Stimulated activated memory B cell treated with anti-CD40 and anti-IgM and Interleukin-4, amounts not matched to agents 10 μg/mL and 1 μg/mL and 100 μg/mL, for 72 hours (primary cell): ENCODE results near the gene FRA10AC1.

Experiments
- ATAC-seq: fragments of 150-1000 bp; cut with Tn5 transposase; 2 replicates; pipeline ENCODE4 v1.10.0; 2021
- H3K27ac Mint-ChIP-seq: one replicate; pipeline ENCODE4 v1.8.0; 2022; ENCODE audit warnings: mild to moderate bottlenecking, mixed read lengths
- H3K27me3 Mint-ChIP-seq: one replicate; pipeline ENCODE4 v1.8.0; 2022; ENCODE audit warnings: mixed read lengths
- H3K36me3 Mint-ChIP-seq: one replicate; pipeline ENCODE4 v1.8.0; 2022; ENCODE audit warnings: mixed read lengths
- H3K4me1 Mint-ChIP-seq: one replicate; pipeline ENCODE4 v1.8.0; 2022; ENCODE audit warnings: mixed read lengths
- H3K4me3 Mint-ChIP-seq: one replicate; pipeline ENCODE4 v1.8.0; 2022; ENCODE audit warnings: mild to moderate bottlenecking, moderate library complexity, mixed read lengths
- H3K9me3 Mint-ChIP-seq: one replicate; pipeline ENCODE4 v1.8.0; 2022; ENCODE audit warnings: mixed read lengths

The FRA10AC1 gene, protein sequence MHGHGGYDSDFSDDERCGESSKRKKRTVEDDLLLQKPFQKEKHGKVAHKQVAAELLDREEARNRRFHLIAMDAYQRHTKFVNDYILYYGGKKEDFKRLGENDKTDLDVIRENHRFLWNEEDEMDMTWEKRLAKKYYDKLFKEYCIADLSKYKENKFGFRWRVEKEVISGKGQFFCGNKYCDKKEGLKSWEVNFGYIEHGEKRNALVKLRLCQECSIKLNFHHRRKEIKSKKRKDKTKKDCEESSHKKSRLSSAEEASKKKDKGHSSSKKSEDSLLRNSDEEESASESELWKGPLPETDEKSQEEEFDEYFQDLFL

DNA sequence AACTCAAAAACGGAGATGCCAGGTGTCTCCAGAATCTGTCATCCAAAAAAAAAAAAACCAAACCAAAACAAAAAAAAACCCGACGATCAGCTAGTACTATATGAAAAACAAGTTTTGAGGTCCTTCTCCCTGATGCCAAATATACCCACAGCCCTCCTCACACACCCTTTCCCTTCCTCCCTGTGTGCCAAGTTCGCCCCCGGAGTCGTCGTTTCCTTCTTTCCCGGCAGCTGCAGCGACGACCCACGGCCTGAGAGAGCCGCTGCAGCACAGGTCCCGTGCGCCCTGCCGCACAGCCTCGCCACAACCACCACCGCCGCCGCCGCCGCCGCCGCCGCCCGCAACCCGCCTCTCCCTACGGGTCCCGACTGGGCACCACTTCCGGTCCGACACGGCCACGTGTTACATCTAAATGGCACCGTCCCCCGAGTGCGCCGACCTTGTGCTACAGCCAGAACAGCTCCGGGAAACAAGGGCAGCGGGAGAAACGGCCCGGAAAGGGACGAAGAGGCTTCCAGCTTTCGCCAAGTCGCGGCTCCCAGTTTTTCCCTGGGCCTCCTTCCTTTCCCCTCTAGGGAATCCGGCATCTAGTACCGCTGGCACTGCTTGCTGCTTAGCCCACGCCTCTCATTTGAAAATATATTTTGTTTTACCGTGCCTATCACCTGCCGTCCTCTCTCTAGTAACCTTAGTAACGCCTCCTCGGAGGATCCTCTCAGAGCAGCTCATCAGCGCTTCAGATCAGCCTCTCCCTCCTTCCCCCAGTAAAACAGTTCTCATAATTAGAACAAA, at the start of gene FRA10AC1:
TSS of gene FRA10AC1 (minus strand) at position 383 of the 792 bp plus-strand sequence. CDS start 2,486 bp downstream, outside the sequence.
- no peak within 1 kb of the TSS for H3K4me3 Mint-ChIP-seq
- ATAC-seq, result peak; percentile 94
- peaks cover 14% of the 10 kb centered on the region for H3K4me1 Mint-ChIP-seq
- H3K36me3 Mint-ChIP-seq, result peaks cover 9% of the 10 kb centered on the region
- no peak within 1 kb of the TSS for H3K27ac Mint-ChIP-seq
- no peaks in the 10 kb centered on the region for H3K27me3 Mint-ChIP-seq
- no peaks in the 10 kb centered on the region for H3K9me3 Mint-ChIP-seq

DNA sequence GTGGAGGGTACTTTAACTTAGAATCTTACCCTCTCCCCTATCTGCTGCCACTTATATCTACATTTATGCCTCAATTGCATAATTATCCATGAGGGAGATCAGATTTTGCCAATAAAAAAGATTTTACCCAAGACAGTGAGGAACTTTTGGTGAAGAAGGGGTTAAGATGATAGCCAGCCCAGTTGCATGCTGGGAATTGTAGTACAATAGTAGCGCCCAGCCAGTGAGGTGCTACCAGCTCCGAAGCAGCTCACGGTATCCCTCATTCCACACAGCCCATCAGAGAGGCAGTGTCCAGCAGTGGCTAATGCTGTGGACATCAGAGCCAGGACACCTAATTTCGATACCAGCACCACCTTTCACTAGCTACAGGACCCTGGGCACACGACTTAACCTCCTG, 49.4 kb upstream of the FRA10AC1 start:
- peaks cover 25% of the 10 kb centered on the region for H3K27me3 Mint-ChIP-seq
- peak; percentile 53 for ATAC-seq
- H3K36me3 Mint-ChIP-seq, result no peaks in the 10 kb centered on the region
- H3K4me1 Mint-ChIP-seq, result peaks cover 19% of the 10 kb centered on the region
- no peaks in the 10 kb centered on the region for H3K9me3 Mint-ChIP-seq
- H3K27ac Mint-ChIP-seq, result no peak overlapping the region
- peak overlapping the region; percentile 53 for H3K4me3 Mint-ChIP-seq

DNA sequence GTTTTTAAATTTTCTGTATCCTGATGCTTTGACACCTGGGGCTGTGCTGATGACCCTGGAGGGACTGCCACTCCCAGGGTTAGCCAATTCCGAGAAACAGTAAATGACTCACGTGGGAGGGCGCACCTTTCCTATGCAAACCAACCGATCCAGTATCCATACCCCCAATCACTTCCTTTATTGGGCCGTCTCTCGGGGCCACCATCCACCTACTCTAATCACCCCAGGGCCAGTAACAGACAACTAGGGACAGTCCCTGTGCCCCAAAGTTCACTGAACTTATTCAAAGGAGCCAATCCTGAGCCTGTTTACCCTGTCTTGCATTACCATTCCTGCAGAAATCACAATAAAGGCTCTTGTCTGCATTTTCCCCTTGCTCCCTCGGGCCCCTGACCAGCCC, 48.7 kb upstream of the FRA10AC1 start:
- H3K9me3 Mint-ChIP-seq, result no peaks in the 10 kb centered on the region
- ATAC-seq, result peak; percentile 73
- H3K27ac Mint-ChIP-seq, result no peak overlapping the region
- H3K4me1 Mint-ChIP-seq, result peaks cover 20% of the 10 kb centered on the region
- no peaks in the 10 kb centered on the region for H3K36me3 Mint-ChIP-seq
- H3K4me3 Mint-ChIP-seq, result no peak overlapping the region
- H3K27me3 Mint-ChIP-seq, result peaks cover 18% of the 10 kb centered on the region

DNA sequence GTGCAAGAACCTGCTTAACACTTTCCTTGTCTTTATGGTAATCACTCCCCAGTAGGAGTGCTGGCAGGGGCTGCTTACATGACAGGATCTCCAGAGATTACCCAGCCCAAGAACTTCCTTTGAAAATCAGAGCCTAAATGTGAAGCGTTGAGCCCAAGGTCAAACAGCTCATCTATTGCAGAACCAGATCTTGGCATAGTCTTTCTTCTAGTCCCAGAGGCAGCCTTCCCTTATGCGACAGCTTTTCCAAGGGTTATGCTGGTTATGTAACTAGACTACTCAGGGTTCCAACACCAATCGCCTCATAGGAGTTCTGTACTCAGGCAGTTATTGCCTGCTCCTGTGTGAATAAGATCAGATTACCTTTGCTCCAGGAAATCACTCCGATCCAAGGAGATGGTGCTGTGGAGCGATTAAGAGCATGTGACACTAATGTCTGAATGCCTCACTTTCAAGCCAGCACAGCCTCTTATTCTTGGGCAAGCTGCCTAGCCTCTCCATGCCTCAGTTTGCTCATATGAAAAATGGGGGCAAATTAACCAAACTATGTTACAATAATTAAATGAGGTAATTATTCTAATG, 46.9 kb upstream of the FRA10AC1 start:
- Mint-ChIP-seq H3K4me1 (peaks cover 23% of the 10 kb centered on the region), H3K27me3 (peaks cover 17% of the 10 kb centered on the region), H3K27ac (no peak overlapping the region), H3K36me3 (no peaks in the 10 kb centered on the region), H3K9me3 (no peaks in the 10 kb centered on the region), H3K4me3 (no peak overlapping the region)
- ATAC-seq, result no peak

DNA sequence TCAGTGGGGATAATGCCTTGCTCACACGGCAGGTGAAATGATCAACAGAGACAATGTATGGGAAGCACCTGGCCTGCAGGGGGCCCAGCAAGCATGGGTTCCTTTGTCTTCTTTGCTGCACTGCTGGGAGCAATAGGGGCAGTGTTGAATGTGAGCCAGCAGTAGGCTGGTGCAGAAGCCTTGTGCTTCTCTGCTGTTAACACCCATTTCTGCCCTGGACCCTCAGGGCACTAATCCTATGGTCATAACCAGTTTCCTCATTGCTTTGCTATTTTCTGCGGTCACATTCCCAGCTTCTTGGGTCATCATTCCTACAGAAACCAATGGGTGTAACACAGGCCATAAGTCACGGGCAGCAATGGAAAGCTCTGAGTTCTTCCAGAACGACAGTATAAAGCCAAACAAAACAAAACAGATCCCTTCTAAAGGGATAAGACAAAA, 44.5 kb upstream of the FRA10AC1 start:
- H3K4me1 Mint-ChIP-seq, result peaks cover 29% of the 10 kb centered on the region
- peaks cover 14% of the 10 kb centered on the region for H3K27me3 Mint-ChIP-seq
- H3K27ac Mint-ChIP-seq, result no peak overlapping the region
- no peaks in the 10 kb centered on the region for H3K9me3 Mint-ChIP-seq
- ATAC-seq, result no peak
- H3K36me3 Mint-ChIP-seq, result no peaks in the 10 kb centered on the region
- H3K4me3 Mint-ChIP-seq, result no peak overlapping the region

DNA sequence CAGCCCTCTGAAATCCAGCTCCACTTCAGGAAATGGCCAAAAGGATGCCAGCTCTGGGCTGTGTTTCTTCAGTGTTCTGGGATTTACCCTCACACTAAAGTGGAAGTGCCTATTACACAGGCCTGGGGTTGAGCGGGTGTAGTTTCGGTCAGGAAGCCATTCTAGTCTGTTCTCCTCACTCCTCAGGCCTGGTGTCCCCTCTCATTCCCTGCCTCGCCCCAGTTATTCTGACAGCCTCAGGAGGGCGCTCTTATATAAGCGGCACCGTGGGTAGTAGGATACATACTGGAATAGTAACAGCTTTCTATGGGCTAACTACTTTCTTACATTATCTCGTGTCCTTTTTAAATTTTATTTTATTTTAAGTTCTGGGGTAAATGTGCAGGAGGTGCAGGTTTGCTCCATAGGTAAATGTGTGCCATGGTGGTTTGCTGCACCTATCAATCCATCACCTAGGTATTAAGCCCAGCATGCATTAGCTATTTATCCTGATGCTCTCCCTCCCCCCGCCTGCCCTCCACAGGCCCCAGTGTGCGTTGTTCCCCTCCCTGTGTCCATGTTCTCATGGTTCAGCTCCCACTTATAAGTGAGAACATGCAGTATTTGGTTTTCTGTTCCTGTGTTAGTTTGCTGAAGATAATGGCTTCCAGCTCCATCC, 43.1 kb upstream of the FRA10AC1 start:
- H3K36me3 Mint-ChIP-seq, result no peaks in the 10 kb centered on the region
- no peak overlapping the region for H3K4me3 Mint-ChIP-seq
- ATAC-seq, result no peak
- H3K27me3 Mint-ChIP-seq, result peaks cover 1% of the 10 kb centered on the region
- H3K4me1 Mint-ChIP-seq, result peaks cover 18% of the 10 kb centered on the region
- H3K27ac Mint-ChIP-seq, result no peak overlapping the region
- no peaks in the 10 kb centered on the region for H3K9me3 Mint-ChIP-seq

DNA sequence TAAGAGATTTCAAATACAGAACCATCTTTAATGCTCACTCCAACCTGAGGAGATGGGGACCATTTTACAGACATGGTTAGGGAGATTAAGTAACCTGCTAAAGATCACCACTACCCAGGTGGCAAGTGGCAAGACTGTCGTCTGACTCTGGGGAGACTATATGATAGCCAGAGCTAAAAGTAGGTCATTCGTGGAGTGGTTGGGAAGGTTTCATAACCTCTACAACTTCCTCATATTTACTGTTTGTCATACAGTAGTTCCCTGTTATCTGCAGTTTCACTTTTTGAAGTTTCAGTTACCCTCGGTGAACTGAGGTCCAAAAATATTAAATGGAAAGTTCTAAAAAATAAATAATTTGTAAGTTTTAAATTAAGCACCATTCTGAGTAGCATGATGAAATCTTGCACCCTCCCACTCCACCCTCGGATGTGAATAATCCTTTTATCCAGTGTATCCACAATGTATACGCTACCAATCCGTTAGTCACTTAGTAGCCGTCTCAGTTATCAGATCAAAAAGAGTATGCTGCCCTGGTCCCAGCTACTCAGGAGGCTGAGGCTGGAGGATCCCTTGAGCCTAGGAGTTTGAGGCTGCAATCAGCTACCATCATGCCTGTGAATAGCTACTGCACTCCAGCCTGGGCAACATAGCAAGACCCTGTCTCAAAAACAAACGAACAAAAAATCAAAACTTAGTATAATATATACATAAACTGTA, 40.4 kb upstream of the FRA10AC1 start:
- Mint-ChIP-seq H3K36me3 (no peaks in the 10 kb centered on the region), H3K27me3 (no peaks in the 10 kb centered on the region), H3K4me1 (peaks cover 18% of the 10 kb centered on the region), H3K4me3 (no peak overlapping the region), H3K9me3 (peaks cover 3% of the 10 kb centered on the region), H3K27ac (peak overlapping the region; percentile 56)
- peak; percentile 95 for ATAC-seq

DNA sequence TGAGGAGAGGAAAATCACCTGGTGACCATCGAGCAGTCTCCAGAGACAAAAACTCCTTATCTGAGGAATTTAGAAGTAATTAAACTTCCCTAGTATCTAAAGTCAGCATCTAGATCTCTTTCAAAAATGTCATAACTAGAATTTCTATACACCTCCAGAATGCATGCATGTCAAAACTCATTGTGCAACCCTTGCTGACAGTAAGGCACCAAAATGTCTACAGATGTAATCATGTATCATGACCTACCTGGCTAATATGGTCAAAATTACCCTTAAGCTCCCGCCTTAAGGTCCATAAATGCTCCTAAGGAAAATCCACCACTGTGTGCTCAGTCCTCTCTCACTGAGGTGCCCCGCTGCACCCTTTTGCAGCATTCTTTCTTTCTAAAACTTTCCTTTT, 39.0 kb upstream of the FRA10AC1 start:
- ATAC-seq, result no peak
- Mint-ChIP-seq H3K4me1 (peaks cover 12% of the 10 kb centered on the region), H3K9me3 (peaks cover 3% of the 10 kb centered on the region), H3K27ac (no peak overlapping the region), H3K36me3 (no peaks in the 10 kb centered on the region), H3K4me3 (no peak overlapping the region), H3K27me3 (peaks cover 5% of the 10 kb centered on the region)

DNA sequence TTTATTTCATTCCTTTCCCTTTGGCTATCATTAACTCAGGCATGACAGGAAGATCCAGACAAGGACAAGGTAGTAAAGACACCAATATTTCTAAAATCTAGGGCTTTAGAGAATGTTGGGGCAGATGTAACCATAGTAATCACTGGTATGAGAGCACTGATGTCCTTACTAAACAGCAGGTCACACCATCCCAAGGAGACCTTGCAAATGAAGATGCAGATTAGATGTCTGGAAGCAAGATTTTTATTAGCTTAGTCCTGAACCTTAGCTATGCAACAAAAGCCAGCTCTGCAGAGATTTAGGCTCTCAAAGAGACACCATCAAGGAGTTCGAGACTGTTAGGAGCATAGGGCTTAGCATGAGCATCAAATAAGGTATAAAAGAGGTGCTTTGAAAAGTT, 23.6 kb upstream of the FRA10AC1 start:
- Mint-ChIP-seq H3K27me3 (peaks cover 53% of the 10 kb centered on the region), H3K27ac (no peak overlapping the region), H3K4me1 (peaks cover 2% of the 10 kb centered on the region), H3K9me3 (peaks cover 2% of the 10 kb centered on the region), H3K4me3 (no peak overlapping the region), H3K36me3 (no peaks in the 10 kb centered on the region)
- no peak for ATAC-seq

DNA sequence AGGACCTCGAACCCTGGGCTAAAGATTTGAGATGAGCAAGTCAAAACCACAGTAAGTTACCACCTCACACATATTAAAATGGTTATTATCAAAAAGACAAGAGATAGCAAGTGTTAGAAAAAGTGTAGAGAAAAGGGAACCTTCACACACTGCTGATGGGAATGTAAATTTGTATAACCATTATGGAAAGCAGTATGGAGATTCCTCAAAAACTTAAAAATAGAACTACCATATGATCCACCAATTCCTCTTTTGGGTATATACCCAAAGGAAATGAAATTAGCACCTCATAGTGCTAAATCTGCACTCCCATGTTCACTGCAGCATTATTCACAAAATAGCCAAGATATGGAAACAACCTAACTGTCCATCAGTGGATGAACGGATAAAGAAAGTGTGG, 20.8 kb upstream of the FRA10AC1 start:
- Mint-ChIP-seq H3K36me3 (no peaks in the 10 kb centered on the region), H3K27ac (no peak overlapping the region), H3K9me3 (peaks cover 2% of the 10 kb centered on the region), H3K4me1 (peaks cover 21% of the 10 kb centered on the region), H3K27me3 (peaks cover 38% of the 10 kb centered on the region), H3K4me3 (no peak overlapping the region)
- no peak for ATAC-seq

DNA sequence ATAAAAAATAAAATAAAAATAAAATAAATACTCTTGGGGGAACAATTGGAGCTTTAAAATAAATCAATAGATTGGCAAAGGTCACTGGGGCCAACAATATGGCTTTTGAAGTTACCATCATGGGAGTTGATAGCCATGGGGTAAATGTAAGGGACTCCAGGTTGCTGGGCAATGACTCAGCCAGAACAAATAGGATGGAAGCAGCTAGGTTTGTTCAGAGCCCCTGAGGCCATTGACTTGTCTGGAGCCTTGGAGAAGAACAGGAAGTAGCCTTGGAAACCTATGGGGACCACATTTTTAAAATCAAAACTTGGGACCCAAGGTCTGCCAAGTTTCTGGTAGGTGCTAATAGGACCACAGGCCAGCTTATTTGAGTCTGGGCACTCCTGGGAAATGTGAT, 20.2 kb upstream of the FRA10AC1 start:
- Mint-ChIP-seq H3K4me3 (no peak overlapping the region), H3K36me3 (no peaks in the 10 kb centered on the region), H3K9me3 (no peaks in the 10 kb centered on the region), H3K27me3 (peaks cover 32% of the 10 kb centered on the region), H3K27ac (no peak overlapping the region), H3K4me1 (peaks cover 21% of the 10 kb centered on the region)
- no peak for ATAC-seq

DNA sequence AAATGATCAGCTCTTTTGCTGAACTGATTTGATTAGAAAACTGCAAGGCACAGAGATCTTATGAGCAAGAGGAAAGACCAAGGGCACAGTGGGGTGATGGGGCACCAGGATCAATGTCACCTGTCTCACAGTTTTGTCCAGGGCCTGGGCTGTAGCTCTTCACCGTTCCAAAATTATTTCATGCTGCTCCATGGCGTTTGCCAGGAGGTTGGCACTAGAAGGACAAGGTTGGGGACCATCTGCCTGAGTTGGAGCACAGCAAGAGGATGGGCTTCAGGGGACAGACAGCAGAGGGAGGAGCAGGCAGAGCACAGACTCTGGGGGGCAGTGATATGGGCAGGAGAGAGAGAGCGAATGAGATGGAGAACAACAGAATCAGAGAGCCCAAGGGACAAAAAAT, 17.5 kb upstream of the FRA10AC1 start:
- no peak overlapping the region for H3K27ac Mint-ChIP-seq

DNA sequence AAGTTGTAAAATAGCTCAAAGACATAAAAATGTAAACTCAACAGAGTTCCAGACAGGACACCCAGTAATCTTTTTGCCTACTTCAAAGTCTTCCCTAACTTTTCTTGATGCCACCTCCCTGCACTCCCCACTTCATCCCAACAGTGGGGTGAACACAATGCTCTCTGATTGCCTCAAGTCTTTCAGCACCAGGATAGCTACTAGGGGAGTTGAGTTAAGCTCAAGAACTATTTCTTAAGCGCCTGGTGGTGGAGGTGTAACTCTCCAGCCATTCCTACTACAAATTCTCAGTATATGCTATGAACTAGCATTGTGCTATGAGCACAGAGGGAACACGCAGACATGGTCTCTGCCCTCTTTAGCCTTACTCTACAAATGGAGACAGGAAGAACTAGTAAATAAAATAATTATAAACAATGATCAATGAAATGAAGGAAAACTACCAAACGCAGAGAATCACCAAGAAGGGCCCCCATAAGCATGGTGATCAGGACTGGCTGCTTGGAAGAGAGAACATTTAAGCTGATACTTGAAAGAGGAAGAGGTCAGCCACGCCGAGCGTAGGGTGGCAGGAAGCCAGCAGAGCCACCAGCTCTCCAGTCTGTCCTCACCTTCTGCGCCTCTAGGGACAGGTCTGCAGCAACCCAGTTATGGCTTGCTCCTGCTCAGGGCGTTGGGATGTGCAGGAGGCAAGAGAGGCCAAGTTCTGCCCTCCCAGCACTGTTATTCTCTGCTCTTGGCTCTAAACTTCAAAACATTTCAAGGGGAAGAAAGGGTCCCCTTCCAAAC, 16.7 kb upstream of the FRA10AC1 start:
- Mint-ChIP-seq H3K27me3 (peaks cover 18% of the 10 kb centered on the region), H3K4me3 (no peak overlapping the region), H3K4me1 (peaks cover 43% of the 10 kb centered on the region), H3K36me3 (no peaks in the 10 kb centered on the region), H3K27ac (no peak overlapping the region), H3K9me3 (no peaks in the 10 kb centered on the region)
- ATAC-seq, result peak; percentile 71

More for the DNA sequence above, 17.5 kb upstream of the FRA10AC1 start:
- Mint-ChIP-seq H3K4me1 (peaks cover 39% of the 10 kb centered on the region), H3K36me3 (no peaks in the 10 kb centered on the region), H3K27me3 (peaks cover 20% of the 10 kb centered on the region), H3K9me3 (no peaks in the 10 kb centered on the region), H3K4me3 (no peak overlapping the region)
- ATAC-seq, result no peak

DNA sequence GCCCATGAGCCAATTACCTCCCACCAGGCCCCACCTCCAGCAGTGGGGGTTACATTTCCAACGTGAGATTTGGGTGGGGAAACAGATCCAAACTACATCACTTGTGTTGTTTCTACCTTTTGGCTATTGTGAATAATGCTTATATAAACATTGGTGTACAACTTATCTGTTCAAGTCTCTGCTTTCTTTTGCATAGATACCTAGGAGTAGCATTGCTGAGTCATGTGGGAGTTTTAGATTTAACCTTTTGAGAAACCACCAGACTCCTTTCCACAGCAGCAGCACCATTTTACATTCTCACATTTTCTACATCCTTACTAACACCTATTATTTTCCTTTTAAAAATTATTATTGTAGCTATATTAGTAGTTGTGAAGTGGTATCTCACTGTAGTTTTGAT, 14.4 kb upstream of the FRA10AC1 start:
- peak overlapping the region; percentile 38 for H3K27ac Mint-ChIP-seq
- no peak overlapping the region for H3K4me3 Mint-ChIP-seq
- H3K4me1 Mint-ChIP-seq, result peaks cover 46% of the 10 kb centered on the region
- H3K27me3 Mint-ChIP-seq, result peaks cover 18% of the 10 kb centered on the region
- no peaks in the 10 kb centered on the region for H3K36me3 Mint-ChIP-seq
- H3K9me3 Mint-ChIP-seq, result no peaks in the 10 kb centered on the region
- no peak for ATAC-seq
